Nucleus accumbens (tissue), 56 donors: Measurements from ENCODE around the gene KCNQ4.

Experiments used
- DNase-seq, 56 donors: peaks; one replicate each; lab custom pipeline; 2025; lab: John Stamatoyannopoulos, UW

The KCNQ4 gene

DNA sequence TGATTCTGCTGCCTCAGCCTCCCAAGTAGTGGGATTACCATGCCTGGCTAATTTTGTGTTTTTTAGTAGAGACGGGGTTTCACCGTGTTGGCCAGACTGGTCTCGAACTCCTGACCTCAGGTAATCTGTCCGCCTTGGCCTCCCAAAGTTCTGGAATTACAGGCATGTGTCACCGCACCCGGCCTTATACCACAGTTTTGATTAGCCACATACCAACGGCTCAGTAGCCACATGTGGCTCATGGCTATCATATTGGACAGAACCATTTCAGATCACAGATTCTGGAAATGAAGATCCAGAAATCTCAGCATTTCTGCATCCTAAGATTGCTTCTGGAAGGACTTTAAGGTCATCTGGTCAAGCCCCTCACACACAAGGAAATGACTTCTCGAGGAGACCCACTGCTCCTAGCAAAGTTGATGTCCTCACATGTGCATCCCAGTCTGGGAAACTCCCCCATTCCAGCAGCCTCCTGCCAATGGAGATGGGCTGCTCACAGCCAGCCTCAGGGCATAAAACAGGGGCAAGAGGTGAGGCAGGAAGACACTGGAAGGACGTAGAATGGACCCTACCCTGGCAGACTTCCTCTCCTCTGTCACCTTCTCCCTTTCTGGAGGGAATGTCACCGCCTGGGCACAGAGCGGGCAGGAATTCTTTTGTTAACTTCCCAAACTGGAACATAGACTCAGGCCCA, 96.0 kb downstream of the KCNQ4 start:
- no peak for DNase-seq

DNA sequence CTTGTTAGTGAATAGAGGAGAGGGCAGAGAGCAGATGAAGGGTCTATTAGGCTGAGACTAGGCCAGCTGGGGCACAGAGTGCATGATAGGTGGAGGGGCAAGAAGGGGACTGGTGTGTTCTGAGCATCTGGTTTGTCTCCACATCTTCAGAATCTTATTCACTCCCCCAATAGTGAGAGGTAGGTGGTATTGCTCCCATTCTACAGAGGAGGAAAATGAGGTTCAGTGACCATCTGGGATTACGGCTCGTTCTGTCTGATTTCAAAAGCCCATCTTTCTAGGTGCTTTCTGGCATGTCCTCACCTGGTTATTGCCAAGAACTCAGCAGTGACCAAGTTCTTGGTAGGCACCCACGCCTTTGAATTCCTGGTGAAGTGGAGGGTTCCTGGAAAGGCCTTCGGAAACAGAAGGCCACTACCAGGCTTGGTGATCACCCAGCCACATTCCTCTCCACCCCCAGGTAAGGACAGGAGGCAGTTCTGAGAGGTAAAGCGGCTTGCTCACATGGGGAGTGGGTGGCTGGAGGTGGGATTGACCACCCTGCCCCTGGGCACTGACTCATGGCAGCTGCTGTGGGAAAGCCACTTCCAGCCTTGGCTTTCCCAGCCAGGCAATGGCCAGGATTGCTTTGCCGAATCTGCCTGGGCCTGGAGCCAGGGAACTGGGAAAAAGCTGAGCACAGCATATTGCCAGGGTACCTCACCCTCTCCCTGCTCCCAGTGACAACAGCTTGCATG, 97.4 kb downstream of the KCNQ4 start:
- DNase-seq, result no peak

DNA sequence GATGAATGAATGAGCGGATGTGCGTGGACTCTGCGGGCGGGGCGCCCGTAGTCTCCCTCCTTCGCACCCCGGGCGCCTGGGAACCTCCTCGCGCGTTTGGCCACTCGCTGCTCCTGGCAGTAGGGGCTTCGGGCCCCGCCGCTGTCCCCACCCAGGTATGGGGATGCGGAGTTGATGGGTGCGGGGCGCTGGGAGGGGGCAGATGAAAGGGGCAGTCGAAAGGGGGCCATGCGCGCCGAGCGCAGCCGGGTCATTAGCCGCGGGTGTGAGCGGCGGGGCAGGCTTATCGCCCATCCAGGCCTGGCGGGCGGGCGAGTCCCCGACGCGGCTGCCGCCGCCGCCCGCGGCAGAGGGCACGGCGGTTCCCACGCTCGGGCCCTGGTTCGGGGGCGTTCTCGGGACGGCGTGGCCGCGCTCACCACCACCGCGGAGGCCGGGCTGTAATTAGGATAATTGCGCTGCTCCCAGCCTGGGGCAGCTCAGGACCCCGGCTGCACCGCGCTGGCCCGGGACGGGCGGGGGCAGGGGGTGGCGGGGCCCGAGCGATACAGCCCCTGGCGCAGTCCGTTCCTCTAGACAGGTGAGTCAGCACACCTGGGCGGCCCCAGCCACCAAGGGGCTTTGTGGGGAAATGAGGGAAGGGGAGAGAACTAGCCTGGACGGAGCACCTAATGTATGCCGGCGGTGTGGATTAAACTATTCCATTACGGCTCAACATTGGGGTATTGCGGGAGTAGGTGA, 100.6 kb downstream of the KCNQ4 start:
- no peak for DNase-seq

DNA sequence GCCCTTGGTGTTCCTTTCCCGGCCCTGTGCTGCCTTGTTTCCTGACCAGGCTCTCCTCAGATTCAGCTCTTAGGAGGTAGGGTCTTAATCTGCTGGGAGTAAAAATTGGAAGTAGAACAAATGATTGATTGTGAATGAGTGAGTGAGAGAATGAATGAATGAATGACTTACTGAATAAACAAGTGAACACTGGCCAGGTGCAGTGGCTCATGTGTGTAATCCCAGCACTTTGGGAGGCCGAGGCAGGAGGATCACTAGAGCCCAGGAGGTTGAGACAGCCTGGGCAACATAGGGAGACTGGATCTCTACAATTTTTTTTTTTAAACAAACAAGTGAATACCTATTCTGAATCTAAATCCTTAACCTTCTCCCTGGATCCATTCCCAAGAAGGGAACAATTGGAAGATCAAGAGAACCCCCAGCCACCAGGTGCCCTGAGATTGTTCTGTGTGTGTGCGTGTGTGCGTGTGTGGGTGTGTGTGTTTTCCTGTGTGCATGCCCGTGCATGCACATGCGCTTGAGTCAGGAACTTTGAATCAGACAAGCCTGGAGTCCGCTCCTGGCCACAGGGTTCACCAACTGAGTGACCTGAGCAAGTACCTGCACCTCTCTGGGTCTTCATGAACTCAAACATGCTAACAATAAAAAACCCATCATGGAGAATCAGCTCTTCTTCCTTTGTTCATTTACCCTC, 102.9 kb downstream of the KCNQ4 start:
- DNase-seq, result no peak

DNA sequence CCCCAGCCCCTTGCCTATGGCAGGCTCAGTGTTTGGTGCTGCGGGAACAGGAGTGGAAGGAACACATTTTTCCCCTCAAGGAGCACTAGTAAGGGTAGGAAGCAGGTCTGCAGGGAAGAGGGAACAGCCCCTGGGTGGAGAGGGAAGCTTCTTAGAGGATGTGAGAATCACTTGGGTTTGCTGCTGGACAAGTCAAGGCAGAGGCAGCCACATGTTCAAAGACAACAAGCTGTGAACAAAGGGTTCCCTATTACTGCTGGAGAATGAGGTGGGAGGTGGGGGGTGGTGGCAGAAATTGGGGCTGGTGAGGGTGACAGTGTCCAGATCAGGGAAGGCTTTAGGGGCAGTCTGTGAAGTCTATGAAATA, 103.4 kb downstream of the KCNQ4 start:
- no peak for DNase-seq

DNA sequence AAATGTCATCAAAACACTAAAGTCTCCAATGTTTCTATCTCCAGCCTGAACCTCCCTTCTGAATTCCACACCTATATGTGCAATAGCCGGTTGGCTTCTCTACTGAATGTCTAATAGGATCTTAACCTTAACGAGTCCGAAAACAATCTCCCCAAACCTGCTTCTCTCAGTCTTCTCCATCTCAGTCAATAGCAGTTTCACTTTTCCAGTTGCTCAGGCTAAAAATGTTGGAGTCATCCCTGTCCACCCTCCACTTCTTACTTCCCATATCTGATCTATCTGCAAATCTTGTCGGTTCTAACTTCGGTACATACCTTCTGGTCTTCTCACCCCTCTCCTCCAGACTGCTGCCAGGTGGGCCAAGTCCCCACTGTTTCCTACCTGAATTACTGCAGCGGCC, 104.1 kb downstream of the KCNQ4 start:
- no peak for DNase-seq
